ENCODE results near the gene TNFSF13B. TPM values are rescaled to one million over a fixed set of nuclear protein-coding genes. Genes with fewer than 3 reads are reported as not detected.

The TNFSF13B gene, protein sequence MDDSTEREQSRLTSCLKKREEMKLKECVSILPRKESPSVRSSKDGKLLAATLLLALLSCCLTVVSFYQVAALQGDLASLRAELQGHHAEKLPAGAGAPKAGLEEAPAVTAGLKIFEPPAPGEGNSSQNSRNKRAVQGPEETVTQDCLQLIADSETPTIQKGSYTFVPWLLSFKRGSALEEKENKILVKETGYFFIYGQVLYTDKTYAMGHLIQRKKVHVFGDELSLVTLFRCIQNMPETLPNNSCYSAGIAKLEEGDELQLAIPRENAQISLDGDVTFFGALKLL
- 10 to 100 TPM; 11.5 to 11.8 TPM for total RNA-seq

DNA sequence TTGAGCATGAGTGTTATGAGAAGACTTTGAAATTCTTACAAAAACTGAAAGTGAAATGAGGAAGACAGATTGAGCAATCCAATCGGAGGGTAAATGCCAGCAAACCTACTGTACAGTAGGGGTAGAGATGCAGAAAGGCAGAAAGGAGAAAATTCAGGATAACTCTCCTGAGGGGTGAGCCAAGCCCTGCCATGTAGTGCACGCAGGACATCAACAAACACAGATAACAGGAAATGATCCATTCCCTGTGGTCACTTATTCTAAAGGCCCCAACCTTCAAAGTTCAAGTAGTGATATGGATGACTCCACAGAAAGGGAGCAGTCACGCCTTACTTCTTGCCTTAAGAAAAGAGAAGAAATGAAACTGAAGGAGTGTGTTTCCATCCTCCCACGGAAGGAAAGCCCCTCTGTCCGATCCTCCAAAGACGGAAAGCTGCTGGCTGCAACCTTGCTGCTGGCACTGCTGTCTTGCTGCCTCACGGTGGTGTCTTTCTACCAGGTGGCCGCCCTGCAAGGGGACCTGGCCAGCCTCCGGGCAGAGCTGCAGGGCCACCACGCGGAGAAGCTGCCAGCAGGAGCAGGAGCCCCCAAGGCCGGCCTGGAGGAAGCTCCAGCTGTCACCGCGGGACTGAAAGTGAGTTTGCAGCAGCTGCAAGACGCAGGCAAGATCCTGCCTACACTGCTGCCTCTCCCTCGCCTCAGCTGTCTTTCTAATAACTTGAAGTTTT lies at the start of gene TNFSF13B:
Gene TNFSF13B, plus strand, starts transcription at position 118 of the 728 bp plus-strand sequence. Its CDS starts 178 bp downstream, at position 296.
- DNase-seq (peak; percentile 66), ATAC-seq (ENCODE audit: low read depth) (peak; percentile 70)
- Mint-ChIP-seq H3K4me3 (peak within 1 kb of the TSS; percentile 77), H3K9me3 (no peaks in the 10 kb centered on the region), H3K4me1 (peaks cover 31% of the 10 kb centered on the region), H3K36me3 (peaks cover 10% of the 10 kb centered on the region), H3K27me3 (no peaks in the 10 kb centered on the region), H3K27ac (peak within 1 kb of the TSS; percentile 85)
- POLR2A ChIA-PET, result interaction anchor here (0.8 to 2.0 kb wide), 5 partner anchors 37 to 56 kb away, joined by 3 to 10 read pairs (median 6); partner anchors contain the start of genes ABHD13 and LIG4

DNA sequence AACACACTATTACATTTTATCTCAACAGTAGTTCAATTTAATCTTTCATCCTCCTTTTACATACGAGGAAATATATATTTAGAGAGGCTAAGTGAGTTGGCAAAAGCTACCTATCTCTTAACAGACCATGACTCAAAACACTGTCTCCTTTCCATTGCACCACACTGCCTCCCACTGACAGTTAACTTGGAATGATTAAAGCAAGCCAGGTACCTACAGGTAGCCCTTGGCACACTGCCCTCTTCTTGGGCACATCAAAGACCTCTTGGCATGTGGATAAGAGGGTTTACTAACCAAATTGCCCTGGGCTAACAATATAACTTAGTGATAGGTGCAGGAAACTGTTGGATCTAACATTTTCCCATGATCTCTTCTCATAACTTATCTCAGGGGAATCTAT lies 49.5 kb upstream of the TNFSF13B start:
- ATAC-seq (ENCODE audit: low read depth), result no peak
- Mint-ChIP-seq H3K27ac (no peak overlapping the region), H3K36me3 (no peaks in the 10 kb centered on the region), H3K27me3 (no peaks in the 10 kb centered on the region), H3K9me3 (no peaks in the 10 kb centered on the region), H3K4me3 (peak overlapping the region; percentile 96), H3K4me1 (peaks cover 28% of the 10 kb centered on the region)
- DNase-seq, result no peak
- POLR2A ChIA-PET, result no interaction called here

DNA sequence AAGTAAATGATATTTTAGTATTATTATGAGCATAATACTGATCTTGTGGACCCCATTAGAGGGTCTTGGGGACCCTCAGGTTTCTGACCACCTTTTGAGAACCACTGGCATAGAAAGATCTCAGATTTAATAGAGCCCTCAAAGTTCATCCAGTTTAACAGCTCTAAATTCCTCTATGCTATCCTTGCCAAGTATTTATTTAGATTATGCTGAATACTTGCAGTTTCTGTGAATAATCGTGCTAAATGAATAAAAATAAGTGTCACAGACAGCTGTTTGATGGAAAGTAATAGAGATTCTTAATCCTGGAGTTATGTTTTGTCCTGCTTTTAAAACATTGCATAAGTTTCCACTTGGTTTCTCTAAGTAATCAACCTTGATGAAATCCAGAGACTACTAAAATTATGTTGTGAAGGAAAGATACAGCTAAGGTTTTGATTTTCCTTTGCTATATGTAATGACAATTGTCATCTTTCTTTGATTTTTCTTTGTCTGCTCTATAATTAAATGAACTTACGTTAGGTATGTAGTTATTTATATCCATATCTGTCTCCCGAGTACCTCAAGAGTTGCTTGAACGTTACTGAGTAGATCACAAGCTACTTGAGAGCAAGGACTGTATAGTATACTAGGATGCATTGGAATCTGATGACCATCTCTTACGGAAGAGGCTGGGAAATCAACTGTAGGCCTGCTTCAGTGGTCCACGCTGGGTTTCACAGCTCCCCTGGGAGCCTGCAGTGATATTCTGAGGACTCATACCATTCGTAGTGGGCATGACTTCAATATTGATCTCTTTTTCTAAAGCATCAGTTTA lies 45.6 kb upstream of the TNFSF13B start:
- Mint-ChIP-seq H3K36me3 (no peaks in the 10 kb centered on the region), H3K27ac (no peak overlapping the region), H3K4me1 (peaks cover 39% of the 10 kb centered on the region), H3K9me3 (no peaks in the 10 kb centered on the region), H3K4me3 (no peak overlapping the region), H3K27me3 (no peaks in the 10 kb centered on the region)
- ATAC-seq (ENCODE audit: low read depth) (no peak), DNase-seq (no peak)
- POLR2A ChIA-PET, result interaction anchor here (0.6 kb wide), 1 partner anchor 46 kb away, joined by 3 read pairs; the partner anchor contains the start of gene TNFSF13B

DNA sequence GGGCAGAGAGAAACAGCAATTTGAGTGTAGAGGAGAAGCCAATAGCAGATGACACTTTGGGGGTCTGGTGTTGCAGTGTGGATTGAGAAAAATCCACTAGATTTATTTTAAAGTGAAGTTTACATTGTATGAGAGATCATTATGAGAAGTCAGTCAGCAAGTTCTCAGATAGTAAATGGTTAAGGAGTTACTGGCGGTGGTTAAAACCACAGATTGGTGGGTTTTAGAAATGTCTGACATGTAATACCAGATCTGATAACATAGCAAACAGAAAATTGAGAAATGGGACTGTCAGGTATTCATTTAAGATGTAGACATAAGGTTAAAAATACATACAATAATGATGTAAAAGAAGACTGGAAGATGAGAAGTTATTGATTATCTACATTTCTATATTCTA lies 44.1 kb upstream of the TNFSF13B start:
- Mint-ChIP-seq H3K27ac (no peak overlapping the region), H3K36me3 (no peaks in the 10 kb centered on the region), H3K4me3 (peak overlapping the region; percentile 41), H3K4me1 (peaks cover 25% of the 10 kb centered on the region), H3K27me3 (no peaks in the 10 kb centered on the region), H3K9me3 (no peaks in the 10 kb centered on the region)
- POLR2A ChIA-PET, result no interaction called here
- ATAC-seq (ENCODE audit: low read depth) (peak; percentile 64), DNase-seq (no peak)

DNA sequence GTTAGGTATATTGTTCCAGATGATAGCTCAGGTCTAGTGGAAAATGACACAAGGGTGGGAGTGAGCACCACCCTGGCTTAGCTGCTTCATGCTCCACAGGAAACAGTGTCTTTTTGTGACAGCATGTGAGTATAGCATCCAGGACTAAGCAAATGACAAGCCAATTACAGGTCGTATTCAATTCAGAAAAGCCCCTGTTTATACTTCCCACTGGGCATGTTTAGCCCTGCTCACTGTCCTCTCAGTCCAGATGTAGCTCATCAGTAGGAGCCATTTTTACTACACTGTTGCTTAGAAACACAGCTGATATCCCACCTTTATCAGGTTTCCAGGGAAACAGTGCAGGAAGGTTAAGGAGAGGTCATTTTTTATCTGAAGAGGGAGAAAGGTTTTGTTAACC lies 43.3 kb upstream of the TNFSF13B start:
- no peak overlapping the region for H3K27ac Mint-ChIP-seq
- H3K36me3 Mint-ChIP-seq, result no peaks in the 10 kb centered on the region
- H3K27me3 Mint-ChIP-seq, result no peaks in the 10 kb centered on the region
- POLR2A ChIA-PET, result no interaction called here
- no peaks in the 10 kb centered on the region for H3K9me3 Mint-ChIP-seq
- ATAC-seq (ENCODE audit: low read depth) (peak; percentile 64), DNase-seq (no peak)
- H3K4me3 Mint-ChIP-seq, result no peak overlapping the region
- H3K4me1 Mint-ChIP-seq, result peaks cover 23% of the 10 kb centered on the region

DNA sequence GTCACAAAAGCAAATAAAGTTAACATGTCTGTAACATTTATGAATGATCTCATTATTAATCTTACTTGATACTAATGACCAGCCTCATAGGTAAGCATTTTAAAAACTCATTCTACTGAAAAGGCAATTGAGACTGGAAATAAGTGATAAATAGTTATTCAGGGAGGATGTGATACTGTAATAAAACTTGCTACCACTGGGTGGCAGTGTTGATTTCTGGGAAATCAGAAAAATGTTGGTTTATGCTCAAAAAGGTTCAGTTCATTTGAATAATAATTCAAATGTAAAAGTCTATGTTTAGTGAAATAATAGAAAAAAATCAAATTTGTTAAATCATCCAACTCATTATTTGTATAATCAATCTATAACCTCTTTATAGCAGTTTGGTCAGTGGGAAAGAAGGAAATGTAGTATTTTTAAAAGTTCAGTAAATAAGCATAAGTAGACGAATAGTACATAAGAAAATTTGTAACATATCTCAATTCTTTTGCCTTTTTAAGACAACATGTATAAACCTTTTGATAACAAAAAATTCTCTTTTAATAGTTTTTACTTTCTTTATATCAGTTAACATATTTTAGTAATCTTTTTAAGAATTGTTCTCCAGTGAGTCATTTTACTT lies 41.8 kb upstream of the TNFSF13B start:
- Mint-ChIP-seq H3K27ac (no peak overlapping the region), H3K4me1 (peaks cover 23% of the 10 kb centered on the region), H3K36me3 (no peaks in the 10 kb centered on the region), H3K27me3 (no peaks in the 10 kb centered on the region), H3K9me3 (no peaks in the 10 kb centered on the region), H3K4me3 (no peak overlapping the region)
- POLR2A ChIA-PET, result no interaction called here
- no peak for DNase-seq
- ATAC-seq (ENCODE audit: low read depth), result no peak

DNA sequence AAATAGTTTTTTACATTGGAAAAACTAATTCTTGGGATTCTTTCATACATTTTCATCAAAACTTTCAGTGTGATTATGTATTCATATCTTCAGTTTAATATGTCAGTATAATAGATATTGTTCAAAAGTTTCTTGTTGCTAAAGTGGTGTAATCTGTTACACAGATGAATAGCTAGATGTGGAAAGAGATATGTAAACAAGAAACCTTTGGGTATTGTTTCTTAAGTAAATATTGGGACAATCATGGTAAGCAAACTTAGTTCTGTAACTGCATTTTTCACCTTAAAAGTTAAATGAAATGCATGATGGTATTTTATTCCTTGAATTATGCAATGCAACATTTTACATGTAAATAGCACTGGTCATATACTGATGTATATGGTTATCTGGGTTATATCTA lies 39.1 kb upstream of the TNFSF13B start:
- DNase-seq, result no peak
- H3K9me3 Mint-ChIP-seq, result no peaks in the 10 kb centered on the region
- H3K27ac Mint-ChIP-seq, result no peak overlapping the region
- POLR2A ChIA-PET, result no interaction called here
- peaks cover 2% of the 10 kb centered on the region for H3K36me3 Mint-ChIP-seq
- no peaks in the 10 kb centered on the region for H3K27me3 Mint-ChIP-seq
- ATAC-seq (ENCODE audit: low read depth), result no peak
- H3K4me1 Mint-ChIP-seq, result peaks cover 15% of the 10 kb centered on the region
- no peak overlapping the region for H3K4me3 Mint-ChIP-seq

DNA sequence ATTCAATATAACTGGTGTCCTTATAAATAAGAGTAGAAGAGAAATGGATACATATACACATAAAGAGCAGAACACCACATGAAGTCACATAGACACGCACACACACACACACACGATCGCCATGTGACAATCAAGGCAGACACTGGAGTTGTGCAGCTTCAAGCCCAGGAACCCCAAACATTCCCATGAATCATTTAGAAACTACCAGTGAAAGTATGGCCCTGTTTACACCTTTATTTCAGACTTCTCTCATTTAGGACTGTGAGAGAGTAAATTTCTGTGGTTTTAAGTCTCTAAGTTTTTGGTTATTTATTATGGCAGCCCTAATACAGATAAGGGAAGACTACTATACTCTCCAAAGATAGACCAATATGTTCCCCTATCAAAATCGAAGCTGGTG lies 20.4 kb upstream of the TNFSF13B start:
- H3K27me3 Mint-ChIP-seq, result no peaks in the 10 kb centered on the region
- DNase-seq, result no peak
- no peak for ATAC-seq (ENCODE audit: low read depth)
- H3K27ac Mint-ChIP-seq, result no peak overlapping the region
- peaks cover 19% of the 10 kb centered on the region for H3K9me3 Mint-ChIP-seq
- H3K36me3 Mint-ChIP-seq, result peaks cover 14% of the 10 kb centered on the region
- H3K4me3 Mint-ChIP-seq, result no peak overlapping the region
- H3K4me1 Mint-ChIP-seq, result no peaks in the 10 kb centered on the region
- POLR2A ChIA-PET, result no interaction called here

DNA sequence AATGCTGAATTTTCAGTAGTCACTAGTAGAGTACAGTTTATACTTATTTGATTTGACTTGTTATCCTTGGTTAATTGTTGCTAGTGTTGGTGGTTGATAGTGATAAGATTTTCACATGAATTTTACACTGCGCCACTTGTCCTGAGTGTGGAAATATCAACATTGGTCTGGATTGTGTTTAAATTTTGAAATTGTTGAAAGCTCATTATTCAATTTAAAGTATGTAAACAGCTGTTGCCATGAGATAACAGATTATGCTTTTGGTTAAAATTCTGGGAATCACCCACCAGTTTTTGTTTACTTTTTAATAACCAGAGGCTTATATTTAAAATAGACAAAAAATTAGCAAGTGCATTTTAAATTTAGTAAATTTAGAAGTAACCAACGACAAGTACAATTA lies 12.3 kb upstream of the TNFSF13B start:
- Mint-ChIP-seq H3K4me1 (no peaks in the 10 kb centered on the region), H3K9me3 (peaks cover 2% of the 10 kb centered on the region), H3K36me3 (peaks cover 9% of the 10 kb centered on the region), H3K4me3 (no peak overlapping the region), H3K27ac (no peak overlapping the region), H3K27me3 (no peaks in the 10 kb centered on the region)
- POLR2A ChIA-PET, result no interaction called here
- no peak for DNase-seq
- ATAC-seq (ENCODE audit: low read depth), result no peak

DNA sequence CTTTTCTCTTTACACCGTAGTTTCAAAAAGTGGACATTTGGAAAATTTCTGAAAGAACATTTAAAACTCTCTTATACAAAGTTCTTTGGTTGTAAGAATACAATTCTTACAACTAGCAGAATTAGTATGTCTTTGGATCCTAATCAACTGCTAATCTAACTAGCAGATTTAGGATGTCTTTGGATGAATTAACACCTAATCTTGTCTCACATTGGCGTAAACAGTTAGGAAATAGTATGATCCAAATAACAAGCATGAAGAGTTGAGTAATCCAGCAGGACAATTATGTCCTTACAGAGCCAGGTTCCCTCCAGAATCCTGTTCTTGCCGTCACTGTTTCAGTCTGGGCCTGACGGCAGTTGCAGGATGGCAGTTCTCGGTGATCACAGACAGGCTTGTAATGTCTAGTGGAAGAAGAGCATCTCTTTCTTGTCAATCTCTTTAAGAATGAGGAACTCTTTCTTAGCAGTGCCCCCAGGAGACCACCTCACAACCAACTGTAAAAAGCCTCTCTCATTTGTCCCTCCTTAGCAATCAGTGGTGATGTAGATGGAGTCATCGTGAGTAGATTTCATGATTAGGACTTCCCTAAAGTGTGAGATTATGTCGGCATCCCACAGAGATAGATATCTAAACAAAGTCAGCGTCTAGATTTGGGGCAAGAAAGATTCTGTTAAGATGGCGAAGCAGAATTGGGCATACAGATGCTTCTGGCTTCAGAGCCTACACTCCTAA lies 5.7 kb upstream of the TNFSF13B start:
- Mint-ChIP-seq H3K9me3 (no peaks in the 10 kb centered on the region), H3K4me3 (no peak overlapping the region), H3K4me1 (peaks cover 16% of the 10 kb centered on the region), H3K27me3 (no peaks in the 10 kb centered on the region), H3K36me3 (peaks cover 12% of the 10 kb centered on the region), H3K27ac (no peak overlapping the region)
- POLR2A ChIA-PET, result no interaction called here
- DNase-seq (no peak), ATAC-seq (ENCODE audit: low read depth) (no peak)

DNA sequence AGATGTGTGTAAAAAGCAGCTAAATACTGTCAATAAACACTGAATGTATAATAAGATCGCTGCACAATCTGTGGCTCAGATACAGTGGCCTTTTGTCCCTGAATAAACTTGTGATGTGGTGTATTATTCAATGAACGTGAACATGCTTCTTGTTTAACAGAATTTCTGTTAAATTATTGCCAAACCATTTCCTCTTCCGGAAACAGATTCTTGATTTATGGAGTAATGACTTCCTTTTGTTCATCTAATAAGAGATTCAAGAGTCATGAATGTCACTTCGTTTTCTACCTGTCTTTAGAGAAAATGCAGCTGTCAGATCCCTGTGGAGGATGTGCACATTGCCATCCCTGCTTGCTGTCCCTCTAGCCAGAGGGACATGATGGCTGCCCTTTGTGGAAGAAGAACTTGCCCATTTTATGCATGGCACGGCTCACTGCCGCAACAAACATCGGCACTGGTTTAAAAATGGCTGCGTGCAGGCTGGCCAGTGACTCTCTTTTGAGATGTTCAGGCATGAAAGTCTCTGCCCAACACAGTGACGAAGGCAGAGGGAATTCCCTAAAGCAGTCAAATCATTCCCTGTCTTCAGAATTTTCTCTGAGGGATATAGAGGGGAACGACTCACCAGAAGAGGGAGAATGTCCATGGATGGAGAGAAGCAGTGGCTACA lies 3.1 kb upstream of the TNFSF13B start:
- Mint-ChIP-seq H3K4me1 (peaks cover 26% of the 10 kb centered on the region), H3K9me3 (no peaks in the 10 kb centered on the region), H3K27ac (peak overlapping the region; percentile 78), H3K36me3 (peaks cover 12% of the 10 kb centered on the region), H3K4me3 (peak overlapping the region; percentile 58), H3K27me3 (no peaks in the 10 kb centered on the region)
- DNase-seq, result no peak
- POLR2A ChIA-PET, result no interaction called here
- no peak for ATAC-seq (ENCODE audit: low read depth)

DNA sequence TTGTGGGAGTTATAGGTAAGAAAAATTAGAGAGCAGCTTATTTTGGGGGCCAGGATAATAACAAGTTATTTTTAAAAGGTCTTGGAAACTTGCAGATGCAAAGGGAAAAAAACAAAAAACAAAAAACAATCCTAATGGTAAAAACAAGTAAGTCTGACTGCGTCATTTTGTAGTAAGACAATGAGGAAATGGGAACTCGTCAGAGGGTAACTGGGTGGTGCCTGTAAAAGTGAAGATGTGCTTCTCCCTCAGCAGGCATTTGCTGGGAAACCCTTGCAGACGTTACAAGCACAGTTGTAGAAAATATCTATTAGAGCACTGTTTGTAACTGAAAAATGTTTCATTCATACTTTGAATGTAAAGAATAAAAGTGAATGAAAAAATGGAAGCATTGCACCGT lies 2.2 kb upstream of the TNFSF13B start:
- DNase-seq (no peak), ATAC-seq (ENCODE audit: low read depth) (no peak)
- Mint-ChIP-seq H3K36me3 (peaks cover 8% of the 10 kb centered on the region), H3K4me3 (no peak overlapping the region), H3K27ac (no peak overlapping the region), H3K4me1 (peaks cover 27% of the 10 kb centered on the region), H3K27me3 (no peaks in the 10 kb centered on the region), H3K9me3 (no peaks in the 10 kb centered on the region)
- POLR2A ChIA-PET, result no interaction called here
